ENCODE measurements around the gene PPP1R14B.

PPP1R14B gene

DNA sequence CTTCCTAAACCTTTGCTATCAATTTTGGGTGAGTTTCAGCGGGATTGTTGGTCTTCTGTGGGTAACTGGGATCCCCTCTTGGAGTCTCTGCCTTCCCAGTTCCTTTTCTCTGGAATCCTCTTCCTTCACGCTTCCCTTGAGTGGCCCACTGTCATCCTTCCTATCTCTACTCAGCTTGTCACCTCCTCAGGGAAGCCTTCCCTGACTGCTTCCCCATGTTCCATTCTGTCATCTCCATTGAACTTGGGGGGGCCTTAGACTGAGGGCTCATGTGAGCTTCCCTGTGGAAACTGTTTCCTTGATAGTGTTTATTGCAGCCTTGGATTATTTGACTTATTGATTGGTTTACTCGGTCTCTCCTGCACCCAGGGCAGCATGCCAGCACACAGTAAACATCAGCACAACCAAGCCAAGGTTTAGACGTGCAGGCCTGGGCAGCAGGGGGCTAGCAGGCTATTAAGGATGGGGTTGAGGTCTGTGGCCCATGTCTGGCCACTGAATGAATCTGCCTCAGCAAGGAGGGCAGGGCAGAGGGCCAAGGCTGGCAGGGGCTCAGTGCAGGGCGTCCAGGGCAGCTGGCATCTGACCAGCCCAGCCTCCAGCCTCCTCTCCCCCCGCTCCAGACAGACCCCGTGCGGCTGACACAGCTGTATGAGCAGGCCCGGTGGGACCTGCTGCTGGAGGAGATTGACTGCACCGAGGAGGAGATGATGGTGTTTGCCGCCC, 28.0 kb downstream of the PPP1R14B start:
- Histone ChIP-seq H3K9me3 (ENCODE audit: severe bottlenecking) (no peaks in the 10 kb centered on the region), H3K4me1 (ENCODE audit: insufficient read depth, poor library complexity, severe bottlenecking) (peaks cover 1% of the 10 kb centered on the region), H3K27ac (ENCODE audit: poor library complexity, severe bottlenecking) (no peak overlapping the region), H3K27me3 (ENCODE audit: insufficient read depth, poor library complexity, severe bottlenecking) (no peaks in the 10 kb centered on the region), H3K36me3 (ENCODE audit: low read depth) (no peaks in the 10 kb centered on the region), H3K4me3 (ENCODE audit: severe bottlenecking) (no peak overlapping the region)
- TF ChIP-seq, protein P1, sequence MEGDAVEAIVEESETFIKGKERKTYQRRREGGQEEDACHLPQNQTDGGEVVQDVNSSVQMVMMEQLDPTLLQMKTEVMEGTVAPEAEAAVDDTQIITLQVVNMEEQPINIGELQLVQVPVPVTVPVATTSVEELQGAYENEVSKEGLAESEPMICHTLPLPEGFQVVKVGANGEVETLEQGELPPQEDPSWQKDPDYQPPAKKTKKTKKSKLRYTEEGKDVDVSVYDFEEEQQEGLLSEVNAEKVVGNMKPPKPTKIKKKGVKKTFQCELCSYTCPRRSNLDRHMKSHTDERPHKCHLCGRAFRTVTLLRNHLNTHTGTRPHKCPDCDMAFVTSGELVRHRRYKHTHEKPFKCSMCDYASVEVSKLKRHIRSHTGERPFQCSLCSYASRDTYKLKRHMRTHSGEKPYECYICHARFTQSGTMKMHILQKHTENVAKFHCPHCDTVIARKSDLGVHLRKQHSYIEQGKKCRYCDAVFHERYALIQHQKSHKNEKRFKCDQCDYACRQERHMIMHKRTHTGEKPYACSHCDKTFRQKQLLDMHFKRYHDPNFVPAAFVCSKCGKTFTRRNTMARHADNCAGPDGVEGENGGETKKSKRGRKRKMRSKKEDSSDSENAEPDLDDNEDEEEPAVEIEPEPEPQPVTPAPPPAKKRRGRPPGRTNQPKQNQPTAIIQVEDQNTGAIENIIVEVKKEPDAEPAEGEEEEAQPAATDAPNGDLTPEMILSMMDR (IDR thresholded peaks at IDR 0.05; ENCODE audit: poor library complexity, severe bottlenecking) = no peak
- ATAC-seq (ENCODE audit: low read depth) = no peak
- no peak for DNase-seq (ENCODE audit: low spot score)

DNA sequence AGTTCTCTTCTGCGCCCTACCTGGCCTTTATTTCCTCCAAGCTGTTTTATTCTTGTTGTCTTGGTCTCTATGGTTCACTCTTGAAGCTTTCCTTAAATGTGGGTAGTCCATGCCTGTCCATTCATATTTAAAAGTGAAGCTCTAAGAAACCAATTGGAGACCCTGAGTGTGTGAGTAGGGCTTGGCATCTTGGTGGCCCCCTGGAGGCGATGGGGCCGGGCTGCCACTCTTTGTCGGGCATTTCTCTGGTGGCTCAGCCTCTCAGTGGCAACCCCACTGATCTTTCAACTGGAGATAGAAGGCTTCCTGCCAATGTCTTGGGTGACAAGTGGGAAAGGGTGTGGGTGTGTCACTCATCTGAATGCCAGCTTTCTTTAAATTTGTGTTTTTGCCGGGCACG, 29.9 kb downstream of the PPP1R14B start:
- TF ChIP-seq, protein P1 (IDR thresholded peaks at IDR 0.05; ENCODE audit: poor library complexity, severe bottlenecking) = no peak
- no peak for DNase-seq (ENCODE audit: low spot score)
- H3K27me3 ChIP-seq (ENCODE audit: insufficient read depth, poor library complexity, severe bottlenecking) = no peaks in the 10 kb centered on the region

DNA sequence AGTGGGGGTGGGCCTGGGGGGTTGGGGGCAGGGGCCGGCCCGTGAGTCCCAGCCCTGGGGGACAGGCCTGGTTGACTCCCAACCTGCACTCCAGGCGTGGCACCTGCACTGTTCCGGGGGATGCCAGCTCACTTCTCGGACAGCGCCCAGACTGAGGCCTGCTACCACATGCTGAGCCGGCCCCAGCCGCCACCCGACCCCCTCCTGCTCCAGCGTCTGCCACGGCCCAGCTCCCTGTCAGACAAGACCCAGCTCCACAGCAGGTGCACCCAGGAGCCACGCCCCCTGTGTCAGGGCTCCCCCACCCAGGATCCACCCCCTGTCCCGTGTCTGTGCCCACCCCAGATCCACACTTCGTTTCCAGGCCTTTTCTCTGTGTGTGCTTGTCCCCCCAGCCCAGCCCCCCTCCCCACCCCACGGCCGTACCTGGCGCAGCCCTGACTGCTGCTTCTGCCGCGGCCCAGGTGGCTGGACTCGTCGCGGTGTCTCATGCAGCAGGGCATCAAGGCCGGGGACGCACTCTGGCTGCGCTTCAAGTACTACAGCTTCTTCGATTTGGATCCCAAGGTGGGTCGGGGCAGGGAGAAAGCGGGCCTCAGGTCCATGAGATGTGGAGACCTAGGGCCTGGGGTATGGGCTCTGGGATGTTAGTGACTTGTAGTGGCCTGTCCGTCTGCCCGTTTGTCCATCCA, 35.4 kb downstream of the PPP1R14B start:
- H3K4me1 ChIP-seq (ENCODE audit: insufficient read depth, poor library complexity, severe bottlenecking) = no peaks in the 10 kb centered on the region
- DNase-seq (ENCODE audit: low spot score) (no peak), ATAC-seq (ENCODE audit: low read depth) (no peak)
- no peaks in the 10 kb centered on the region for H3K9me3 ChIP-seq (ENCODE audit: severe bottlenecking)
- no peak overlapping the region for H3K4me3 ChIP-seq (ENCODE audit: severe bottlenecking)
- no peaks in the 10 kb centered on the region for H3K27me3 ChIP-seq (ENCODE audit: insufficient read depth, poor library complexity, severe bottlenecking)
- TF ChIP-seq, protein P1 (IDR thresholded peaks at IDR 0.05; ENCODE audit: poor library complexity, severe bottlenecking) = no peak
- H3K36me3 ChIP-seq (ENCODE audit: low read depth) = peaks cover 7% of the 10 kb centered on the region
- no peak overlapping the region for H3K27ac ChIP-seq (ENCODE audit: poor library complexity, severe bottlenecking)

More for the DNA sequence above, 29.9 kb downstream of the PPP1R14B start:
- Histone ChIP-seq H3K4me1 (ENCODE audit: insufficient read depth, poor library complexity, severe bottlenecking) (no peaks in the 10 kb centered on the region), H3K36me3 (ENCODE audit: low read depth) (no peaks in the 10 kb centered on the region), H3K9me3 (ENCODE audit: severe bottlenecking) (no peaks in the 10 kb centered on the region), H3K27ac (ENCODE audit: poor library complexity, severe bottlenecking) (no peak overlapping the region), H3K4me3 (ENCODE audit: severe bottlenecking) (no peak overlapping the region)
- ATAC-seq (ENCODE audit: low read depth) = no peak

DNA sequence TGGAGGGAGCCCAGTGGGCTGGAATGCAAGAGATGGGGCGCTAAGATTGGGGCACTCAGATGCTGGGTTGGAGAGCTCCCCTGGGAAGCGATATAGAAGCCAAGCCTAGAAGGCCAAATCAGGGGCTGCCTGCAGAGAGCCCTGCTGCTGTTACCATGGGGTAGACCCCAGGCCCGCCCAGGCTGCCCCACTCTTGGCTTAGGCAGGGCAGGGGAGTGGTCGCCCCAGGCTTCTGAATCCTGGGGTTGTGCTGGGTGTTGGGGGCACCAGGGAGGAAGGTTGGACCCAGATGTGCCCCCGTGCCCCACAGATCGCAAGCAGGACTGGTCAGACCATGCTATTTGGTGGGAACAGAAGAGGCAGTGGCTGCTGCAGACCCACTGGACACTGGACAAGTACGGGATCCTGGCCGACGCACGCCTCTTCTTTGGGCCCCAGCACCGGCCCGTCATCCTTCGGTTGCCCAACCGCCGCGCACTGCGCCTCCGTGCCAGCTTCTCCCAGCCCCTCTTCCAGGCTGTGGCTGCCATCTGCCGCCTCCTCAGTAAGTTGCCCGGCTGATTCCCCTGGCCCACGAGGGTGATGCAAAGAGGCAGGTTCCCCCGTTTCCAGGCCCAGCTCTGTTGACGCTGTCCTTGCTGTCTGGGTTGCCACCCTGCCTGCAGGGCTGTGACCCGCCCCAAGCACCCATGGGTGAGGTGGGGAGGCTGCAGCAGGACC, 36.3 kb downstream of the PPP1R14B start:
- H3K27ac ChIP-seq (ENCODE audit: poor library complexity, severe bottlenecking) = no peak overlapping the region
- no peaks in the 10 kb centered on the region for H3K27me3 ChIP-seq (ENCODE audit: insufficient read depth, poor library complexity, severe bottlenecking)
- no peak overlapping the region for H3K4me3 ChIP-seq (ENCODE audit: severe bottlenecking)
- H3K36me3 ChIP-seq (ENCODE audit: low read depth) = peaks cover 12% of the 10 kb centered on the region
- ATAC-seq (ENCODE audit: low read depth) = no peak
- no peaks in the 10 kb centered on the region for H3K4me1 ChIP-seq (ENCODE audit: insufficient read depth, poor library complexity, severe bottlenecking)
- DNase-seq (ENCODE audit: low spot score) = no peak
- TF ChIP-seq, protein P1 (IDR thresholded peaks at IDR 0.05; ENCODE audit: poor library complexity, severe bottlenecking) = no peak
- no peaks in the 10 kb centered on the region for H3K9me3 ChIP-seq (ENCODE audit: severe bottlenecking)
